GM15510 (cell line): ENCODE data around the gene HDLBP.
A peak's percentile ranks its signal among the peaks of the same experiment; 100 is the strongest.

Source experiments
- POLR2A ChIP-seq: IDR thresholded peaks from 3 replicates; pipeline ENCODE4 v1.6.1; 2011; ENCODE audit warnings: borderline replicate concordance; ENCODE audit not compliant: insufficient read length; ENCODE audit errors: extremely low read depth

The HDLBP gene

DNA sequence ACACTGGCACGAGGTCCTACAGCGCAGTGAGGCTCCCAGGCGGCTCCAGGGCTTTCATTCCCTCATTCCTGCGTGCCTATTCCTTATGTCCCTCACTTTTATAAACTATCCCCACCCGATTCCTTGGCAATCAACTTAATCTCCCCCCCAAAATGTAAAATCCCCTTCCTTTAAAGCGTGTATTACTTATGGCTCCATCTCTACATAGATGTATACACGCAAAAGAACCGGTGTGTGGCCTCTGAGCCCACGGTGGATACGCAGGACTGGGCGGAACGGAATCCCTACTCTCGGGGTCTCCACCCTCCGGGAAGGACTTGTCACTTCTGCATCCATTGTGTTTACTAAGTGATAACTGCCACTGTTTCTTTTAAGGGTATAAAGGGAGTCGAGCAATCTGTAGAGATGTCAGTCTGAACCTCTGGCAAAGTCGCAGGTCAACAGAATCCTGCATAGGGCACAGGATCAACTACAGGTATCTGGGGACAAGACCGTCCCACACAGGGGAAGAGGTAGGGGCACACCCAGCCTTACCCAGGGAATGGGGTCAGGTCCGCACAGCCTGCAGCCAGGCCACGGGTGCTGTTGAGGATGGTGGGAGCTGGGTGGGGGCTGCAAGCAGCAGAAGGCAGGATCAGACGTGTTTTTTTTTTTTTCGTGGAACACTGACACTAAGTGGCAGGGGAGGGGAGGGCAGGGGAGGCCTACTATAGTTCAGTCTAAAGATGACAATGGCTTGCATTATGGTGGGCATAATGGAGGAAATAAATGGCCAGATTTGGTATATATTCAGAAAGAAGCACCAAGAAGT, 42.1 kb downstream of the HDLBP start:
- no peak for TF ChIP-seq POLR2A

GRCh38 chr2:241272303-241273209, 42.9 kb downstream of the HDLBP start:
- peak; percentile 74 for TF ChIP-seq POLR2A

- TF ChIP-seq POLR2A = no peak
These were observed 43.7 kb downstream of the HDLBP start for GRCh38 chr2:241271706-241272302.

DNA sequence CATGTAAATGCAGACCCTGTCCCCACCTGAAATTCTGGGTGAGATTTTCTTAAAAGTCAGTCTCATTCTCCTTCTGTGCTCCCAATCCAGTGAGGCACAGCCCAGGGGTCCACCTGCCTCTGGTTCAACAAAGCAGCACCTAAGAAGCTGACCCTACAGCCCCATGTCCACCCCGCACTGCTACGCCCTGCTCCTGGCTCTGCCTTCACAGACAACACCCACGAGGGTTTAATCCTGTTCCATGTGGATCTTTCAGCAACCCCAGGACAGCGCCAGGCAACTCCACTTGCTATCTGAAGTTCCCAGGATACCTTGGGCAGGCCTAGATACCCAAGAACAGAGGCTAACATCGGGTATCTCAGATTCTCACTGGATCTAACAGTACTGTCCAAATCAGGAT, 44.9 kb downstream of the HDLBP start:
- no peak for TF ChIP-seq POLR2A

DNA sequence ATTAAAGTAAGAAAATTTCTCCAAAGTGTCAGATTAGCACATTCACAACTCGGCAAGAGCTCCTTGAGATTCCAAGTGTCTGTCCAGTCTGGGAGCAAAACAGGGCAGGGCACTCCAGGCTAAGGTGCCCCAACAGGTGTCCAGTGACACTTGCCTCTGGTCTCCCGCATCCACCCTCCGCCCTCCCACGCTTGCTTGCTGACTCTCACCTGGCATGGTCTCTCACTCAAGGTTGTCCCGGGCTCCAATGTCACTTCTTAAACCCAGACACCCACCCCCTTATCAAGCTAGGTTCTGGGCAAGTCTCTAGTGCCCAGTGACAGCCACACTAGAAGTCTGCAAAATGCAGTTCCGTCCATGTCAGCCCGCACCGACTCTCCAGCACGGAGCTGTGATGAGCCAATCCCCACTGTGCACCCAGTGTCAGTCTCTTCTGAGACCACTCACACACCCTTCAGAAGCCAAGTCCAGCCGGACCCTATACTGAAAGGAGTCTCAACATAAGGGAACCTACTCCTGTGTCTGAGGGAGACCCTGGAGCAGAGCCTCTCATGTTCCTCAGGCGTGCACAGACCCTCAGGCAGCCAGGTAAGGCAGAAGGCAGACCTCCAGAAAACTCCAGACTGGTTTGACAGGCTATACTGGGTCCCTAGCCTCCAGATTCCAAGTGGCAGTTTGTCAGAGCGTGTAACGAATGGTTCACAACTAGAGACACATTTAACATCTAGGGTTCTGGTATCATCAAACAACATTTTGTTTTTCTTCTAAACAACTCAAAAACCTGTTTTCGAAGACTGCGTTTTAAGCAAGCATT, 45.6 kb downstream of the HDLBP start:
- TF ChIP-seq POLR2A = no peak

DNA sequence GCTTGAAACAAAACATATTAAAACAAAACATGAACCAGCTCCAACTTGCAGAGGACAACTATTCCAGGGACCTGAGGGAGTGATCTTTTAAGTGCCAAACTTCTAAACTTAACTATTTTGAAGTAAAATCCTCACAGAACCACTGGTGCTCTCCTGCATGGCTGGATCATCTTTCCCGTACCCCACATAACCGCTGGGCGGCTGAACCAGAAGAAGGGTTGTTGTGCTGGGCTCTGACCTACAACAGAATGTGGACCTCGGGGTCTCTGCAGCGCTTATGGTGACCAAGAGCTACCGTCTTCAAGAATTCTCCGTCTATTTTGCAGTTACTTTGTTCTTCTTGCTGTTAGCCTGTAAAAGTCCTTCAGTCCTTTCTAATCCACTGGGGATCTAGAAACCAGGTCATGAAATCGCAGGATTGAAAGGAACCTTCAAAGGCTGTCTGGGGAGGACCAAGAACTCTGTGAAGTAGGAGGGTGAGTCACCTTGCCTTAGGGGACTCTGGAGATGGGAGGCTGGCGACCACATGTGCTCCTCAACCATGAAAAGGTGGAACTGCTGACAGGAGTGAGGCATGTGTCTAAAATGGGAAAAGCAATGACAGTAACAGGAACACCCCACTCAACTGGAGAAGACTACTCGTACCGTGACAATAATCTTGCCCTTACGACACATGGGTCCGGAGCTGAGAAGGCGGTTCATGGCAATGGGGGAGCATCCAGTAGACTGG, 46.6 kb downstream of the HDLBP start:
- TF ChIP-seq POLR2A = no peak

DNA sequence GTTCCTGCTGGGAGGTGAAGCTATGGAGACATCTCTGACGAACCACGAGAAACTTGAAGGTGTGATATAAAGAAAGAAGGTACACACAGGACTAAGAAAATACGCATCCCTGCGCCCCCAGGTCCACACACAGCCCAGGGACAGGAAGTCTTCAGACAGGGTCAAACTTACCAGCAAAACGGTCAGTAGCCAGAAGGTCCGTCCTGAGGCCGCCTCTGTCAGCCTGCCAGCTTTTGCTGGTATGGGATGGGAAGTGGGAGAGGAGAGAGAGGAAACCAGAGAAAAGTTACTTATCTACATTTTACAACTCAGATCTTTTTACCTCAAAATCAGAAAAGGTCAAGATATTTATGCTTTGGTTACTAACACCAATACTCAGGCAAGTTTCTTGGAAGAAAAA, 47.2 kb downstream of the HDLBP start:
- TF ChIP-seq POLR2A = no peak

DNA sequence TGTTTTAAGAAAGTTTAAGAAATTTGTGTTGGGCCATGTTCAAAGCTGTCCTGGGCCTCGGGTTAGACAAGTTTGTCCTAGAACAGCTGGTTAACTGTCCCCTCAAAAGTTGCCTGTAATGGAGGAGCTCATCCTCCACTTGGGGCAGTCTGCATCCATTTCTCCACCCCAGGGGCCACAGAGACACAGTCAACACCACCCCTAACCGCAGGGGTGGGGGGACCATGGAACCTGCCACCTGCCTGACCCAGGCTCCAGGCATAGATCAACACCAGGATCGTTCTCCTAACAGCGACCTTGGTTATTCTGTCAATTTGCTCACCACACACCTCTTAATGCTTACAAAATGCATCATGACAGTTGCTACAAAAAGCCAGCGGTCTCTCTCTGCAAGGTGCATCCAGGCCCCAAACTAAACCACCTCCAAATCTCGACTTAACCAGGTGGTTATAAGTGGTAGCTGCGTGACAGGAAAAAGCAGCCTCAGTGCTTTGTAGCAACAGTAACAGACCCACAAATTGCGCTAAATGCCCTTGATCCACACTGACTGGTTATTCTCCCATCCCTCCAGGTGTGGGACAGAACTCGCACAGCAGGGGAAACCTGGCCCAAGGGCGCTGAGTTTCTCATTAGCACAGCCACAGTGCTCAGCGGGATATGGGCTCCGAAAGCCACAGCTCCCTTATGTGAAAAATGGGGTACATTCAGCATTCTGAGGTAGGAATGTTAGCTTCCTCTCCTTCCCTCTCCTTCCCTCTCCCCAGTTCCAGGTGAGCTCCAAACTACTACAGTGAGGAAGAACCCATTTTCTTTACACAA, 48.0 kb downstream of the HDLBP start:
- no peak for TF ChIP-seq POLR2A

DNA sequence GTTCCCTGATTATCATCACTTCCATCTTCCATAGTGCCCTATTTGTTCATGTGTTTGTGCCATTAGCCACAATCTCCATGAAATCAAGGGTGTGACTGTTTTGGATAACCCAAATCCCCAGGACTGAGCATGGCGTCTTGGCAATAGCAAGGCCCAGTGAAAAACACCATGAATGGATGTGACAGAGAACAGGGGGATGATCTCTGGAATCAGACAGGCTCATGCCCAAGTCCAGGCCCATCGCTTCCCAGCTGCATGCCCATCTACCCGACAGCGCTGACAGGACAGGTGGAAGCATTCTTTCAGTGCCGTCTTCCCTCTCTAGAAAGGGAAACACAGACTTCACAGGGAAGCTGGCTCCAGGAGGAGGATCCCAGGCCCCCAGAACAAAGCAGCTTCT, 50.0 kb downstream of the HDLBP start:
- TF ChIP-seq POLR2A = no peak

- TF ChIP-seq POLR2A = no peak
These were observed 52.4 kb downstream of the HDLBP start for GRCh38 chr2:241263061-241263460.

- no peak for TF ChIP-seq POLR2A
These were observed 53.8 kb downstream of the HDLBP start for GRCh38 chr2:241261628-241262027.

- no peak for TF ChIP-seq POLR2A
These were observed 54.6 kb downstream of the HDLBP start for GRCh38 chr2:241260911-241261310.

DNA sequence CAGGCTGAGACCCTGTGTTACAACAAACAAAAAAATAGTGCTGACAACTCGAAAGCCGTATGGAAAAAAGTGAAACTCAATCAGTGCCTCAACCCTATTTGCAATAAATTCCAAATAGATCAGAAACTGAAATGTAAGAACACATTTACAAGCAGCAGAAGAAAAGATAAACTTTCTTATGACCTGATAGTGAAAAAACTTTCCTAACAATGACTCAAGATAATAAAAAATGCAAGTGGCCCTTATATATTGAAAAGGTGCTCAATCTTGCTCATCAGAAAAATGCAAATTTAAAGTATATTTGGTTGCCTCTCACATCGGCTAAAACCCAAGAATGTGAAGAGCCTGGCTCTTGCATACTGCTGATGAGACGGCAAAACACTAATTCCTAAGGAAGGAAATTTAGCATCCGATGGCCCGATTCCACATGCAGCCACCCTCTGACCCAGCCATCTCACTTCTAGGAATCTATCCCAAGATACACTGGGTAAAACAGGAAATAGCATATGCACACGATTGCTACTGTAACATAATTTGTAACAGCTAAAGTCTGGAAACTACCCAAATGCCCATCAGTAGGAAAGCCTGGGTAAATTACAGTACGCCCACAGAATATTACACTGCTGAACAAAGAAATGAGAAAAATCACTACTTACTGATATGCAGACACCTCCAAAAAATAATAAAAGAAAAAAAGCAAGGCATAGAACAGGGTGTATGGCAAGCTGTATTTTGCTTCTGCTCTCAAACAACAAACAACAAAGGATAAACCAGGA, 56.8 kb downstream of the HDLBP start:
- no peak for TF ChIP-seq POLR2A

- no peak for TF ChIP-seq POLR2A
These were observed 57.9 kb downstream of the HDLBP start for GRCh38 chr2:241257419-241258032.
